ENCODE measurements around the gene SSB.

- TF ChIP-seq CTCF (IDR thresholded peaks at IDR 0.05) (no peak), POLR2A (IDR thresholded peaks at IDR 0.05; ENCODE audit: low read length) (no peak), MAX (IDR thresholded peaks at IDR 0.05) (no peak), USF2 (IDR thresholded peaks at IDR 0.05) (no peak), CHD2 (IDR thresholded peaks at IDR 0.05; ENCODE audit: low read length, partially characterized antibody) (no peak), EP300 (IDR thresholded peaks at IDR 0.05) (no peak), RCOR1 (IDR thresholded peaks at IDR 0.05; ENCODE audit: low read depth, low read length) (no peak), CEBPB (IDR thresholded peaks at IDR 0.05) (no peak)
These were observed 20.4 kb downstream of the SSB start for GRCh38 chr2:169819106-169819505.

Data from A549 (cell line).